SK-N-SH (cell line): Measurements from ENCODE around the gene ARHGAP1. TPM values are rescaled to one million over a fixed set of nuclear protein-coding genes. Genes with fewer than 3 reads are reported as not detected.

ENCODE experiments used
- CTCF ChIA-PET: fragments of 300-600, 350-600 bp; formaldehyde crosslinking; extraction: SDS; loops from one replicate; lab custom pipeline; 2021; lab: Yijun Ruan, JAX
- POLR2A ChIA-PET: fragments of 350-600 bp; sonication (Branson Sonifier 250); formaldehyde crosslinking; extraction: SDS; loops from one replicate; lab custom pipeline; 2020; ENCODE audit warnings: antibody characterized with exemption, inconsistent platforms; lab: Yijun Ruan, JAX
- DNase-seq: peaks from one replicate; pipeline ENCODE4 v3.0.0; 2012
- H2AFZ ChIP-seq: fragments of 200-600 bp; sonication (generic); 2 replicates; pipeline ENCODE4 v1.8.1; 2016; ENCODE audit warnings: antibody characterized with exemption, mild to moderate bottlenecking, low read depth
- H3F3A ChIP-seq: fragments of 200-600 bp; sonication (generic); replicated peaks from 2 replicates; pipeline ENCODE3; 2016; ENCODE audit warnings: antibody characterized with exemption, mild to moderate bottlenecking; ENCODE audit not compliant: insufficient read depth
- H3K27ac ChIP-seq, 2 experiments: fragments of 200-500 bp in 1 of 2; fragments of 200-600 bp in 1 of 2; sonication (Bioruptor generic) in 1 of 2; sonication (generic), shearing (Covaris generic) in 1 of 2; 2 replicates each; pipeline versions ENCODE4 v1.5.1 to v1.6.1; 2014 to 2016; ENCODE audit warnings: low read depth in 2 of 2, inconsistent platforms in 1 of 2, low read length in 1 of 2, mild to moderate bottlenecking in 1 of 2, mixed read lengths in 1 of 2
- H3K27me3 ChIP-seq: fragments of 200-600 bp; sonication (generic), shearing (Covaris generic); 2 replicates; pipeline ENCODE4 v1.6.1; 2016; ENCODE audit warnings: mixed run types; ENCODE audit not compliant: insufficient read depth
- H3K36me3 ChIP-seq, 2 experiments: fragments of 200-500 bp in 1 of 2; fragments of 200-600 bp in 1 of 2; sonication (Bioruptor generic) in 1 of 2; sonication (generic) in 1 of 2; replicated peaks in 1 of 2; 2 replicates each; pipeline versions ENCODE3 to v1.5.1; 2014 to 2016; ENCODE audit warnings: low read length in 1 of 2, mild to moderate bottlenecking in 1 of 2; ENCODE audit not compliant: insufficient read depth in 2 of 2, control insufficient read depth in 1 of 2
- H3K4me1 ChIP-seq, 2 experiments: fragments of 200-500 bp in 1 of 2; fragments of 200-600 bp in 1 of 2; sonication (Bioruptor generic) in 1 of 2; sonication (generic), shearing (Covaris generic) in 1 of 2; 2 replicates each; pipeline versions ENCODE4 v1.5.1 to v1.6.1; 2014 to 2016; ENCODE audit warnings: low read depth in 1 of 2, low read length in 1 of 2, mixed run types in 1 of 2; ENCODE audit not compliant: insufficient read depth in 2 of 2, control insufficient read depth in 1 of 2
- H3K4me2 ChIP-seq: fragments of 200-600 bp; sonication (generic), shearing (Covaris generic); 2 replicates; pipeline ENCODE4 v1.6.1; 2017; ENCODE audit warnings: mixed run types
- H3K4me3 ChIP-seq, 2 experiments: fragments of 200-500 bp in 1 of 2; fragments of 200-600 bp in 1 of 2; sonication (Bioruptor generic) in 1 of 2; sonication (generic), shearing (Covaris generic) in 1 of 2; 2 replicates each; pipeline versions ENCODE4 v1.5.1 to v1.8.1; 2014 to 2016; ENCODE audit warnings: low read depth in 2 of 2, inconsistent platforms in 1 of 2, low read length in 1 of 2, mild to moderate bottlenecking in 1 of 2, mixed read lengths in 1 of 2, moderate library complexity in 1 of 2
- H3K79me2 ChIP-seq: fragments of 200-600 bp; sonication (generic); 2 replicates; pipeline ENCODE4 v1.8.1; 2017; ENCODE audit warnings: mild to moderate bottlenecking; ENCODE audit not compliant: insufficient read depth
- H3K9ac ChIP-seq: fragments of 200-600 bp; sonication (generic); 2 replicates; pipeline ENCODE4 v1.6.1; 2017; ENCODE audit warnings: mixed run types
- H3K9me2 ChIP-seq: fragments of 200-600 bp; sonication (generic); 2 replicates; pipeline ENCODE4 v1.6.1; 2017; ENCODE audit warnings: mixed run types
- H3K9me3 ChIP-seq: fragments of 200-600 bp; sonication (generic); 2 replicates; pipeline ENCODE4 v1.6.1; 2017; ENCODE audit warnings: mixed run types, mild to moderate bottlenecking, moderate library complexity
- H4K20me1 ChIP-seq: fragments of 200-600 bp; sonication (generic); 2 replicates; pipeline ENCODE4 v1.6.1; 2017; ENCODE audit warnings: mild to moderate bottlenecking, mixed run types; ENCODE audit not compliant: insufficient read depth
- FOXM1 ChIP-seq: IDR thresholded peaks from 2 replicates; pipeline ENCODE4 v1.4.0; 2012; ENCODE audit warnings: low read depth, mild to moderate bottlenecking
- GABPA ChIP-seq: IDR thresholded peaks from 2 replicates; pipeline ENCODE4 v1.4.0; 2012; ENCODE audit warnings: low read depth, mild to moderate bottlenecking
- GATA2 ChIP-seq: sonication (generic); formaldehyde crosslinking; IDR thresholded peaks from 2 replicates; pipeline ENCODE4 v1.5.0; 2020; ENCODE audit warnings: mild to moderate bottlenecking, missing genetic modification reagents
- IRF3 ChIP-seq: fragments of 150-350 bp; IDR thresholded peaks from 2 replicates; pipeline ENCODE4 v1.6.1; 2016; ENCODE audit warnings: mild to moderate bottlenecking, low read depth, low read length
- MAX ChIP-seq: IDR thresholded peaks from 2 replicates; pipeline ENCODE4 v1.4.0; 2012; ENCODE audit warnings: low read depth
- MEF2A ChIP-seq: IDR thresholded peaks from 2 replicates; pipeline ENCODE4 v1.4.0; 2012; ENCODE audit warnings: low read depth, borderline replicate concordance
- MXI1 ChIP-seq: IDR thresholded peaks from 2 replicates; pipeline ENCODE4 v1.6.1; 2012; ENCODE audit warnings: mild to moderate bottlenecking, low read depth, low read length, improper control_type of control experiment
- POLR2AphosphoS5 ChIP-seq: IDR thresholded peaks from 2 replicates; pipeline ENCODE4 v1.6.1; 2012; ENCODE audit warnings: low read depth, low read length
- RFX5 ChIP-seq: IDR thresholded peaks from 2 replicates; pipeline ENCODE4 v1.6.1; 2012; ENCODE audit warnings: mild to moderate bottlenecking, improper control_type of control experiment, low read length
- RXRA ChIP-seq: IDR thresholded peaks from 2 replicates; pipeline ENCODE4 v1.4.0; 2012; ENCODE audit warnings: low read depth, mild to moderate bottlenecking, borderline replicate concordance
- SMC3 ChIP-seq: IDR thresholded peaks from 2 replicates; pipeline ENCODE4 v1.6.1; 2012; ENCODE audit warnings: low read depth, low read length, improper control_type of control experiment
- TAF1 ChIP-seq: IDR thresholded peaks from 2 replicates; pipeline ENCODE4 v1.6.1; 2012; ENCODE audit warnings: low read depth, mild to moderate bottlenecking, low read length, moderate library complexity, borderline replicate concordance
- WGBS: methylation state at CpG from one replicate; pipeline ENCODE4 v1.1.6; 2017; ENCODE audit warnings: low lambda C conversion rate; 5-methylcytosine and 5-hydroxymethylcytosine counted together
- polyA plus RNA-seq, 3 experiments: library from polyadenylated mRNA; depleted of rRNA; stranded (reverse); fragments of >200 nt; gene quantifications; 2 replicates each; pipeline ENCODE4 v1.2.3, GENCODE V29; 2012
- TF ChIP-seq, protein P1 (sequence below): IDR thresholded peaks from 2 replicates; pipeline ENCODE4 v1.6.1; 2012; ENCODE audit warnings: mild to moderate bottlenecking, low read depth, low read length, moderate library complexity
- TF ChIP-seq, protein P2 (sequence below): fragments of 150-350 bp; IDR thresholded peaks from 2 replicates; pipeline ENCODE4 v1.6.1; 2017; ENCODE audit warnings: antibody characterized with exemption, low read length, low read depth, borderline replicate concordance

The ARHGAP1 gene
- polyA plus RNA-seq, 1 of the 3 experiments (the other 2 are of a cell fraction): 27.1 TPM

DNA sequence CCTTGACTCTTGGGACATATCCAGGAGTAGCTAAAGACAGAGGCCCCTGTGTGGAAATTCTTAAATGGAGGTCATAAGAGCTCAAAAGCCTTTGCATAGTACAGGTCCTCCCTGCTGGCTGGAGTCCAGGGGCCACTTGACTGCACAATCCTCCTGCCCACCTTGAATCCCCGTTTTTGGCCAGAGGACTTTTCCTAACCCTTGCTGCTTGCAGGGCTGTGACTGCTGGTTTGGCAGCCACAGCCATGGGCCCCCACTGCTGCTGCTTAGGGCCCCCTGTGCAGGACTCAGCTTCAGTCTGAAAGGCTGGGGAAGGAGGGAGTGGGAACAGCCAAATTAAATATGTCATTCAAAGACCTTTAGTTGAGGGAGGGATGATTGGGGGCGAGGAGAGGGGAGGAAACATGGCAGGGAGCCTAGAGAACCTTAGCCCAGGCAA lies 33.4 kb downstream of the ARHGAP1 start:
- WGBS: 94% methylated on average over 2 of the region's 2 CpGs
- Histone ChIP-seq H3K9ac (no peak overlapping the region), H3K9me3 (no peaks in the 10 kb centered on the region), H3K9me2 (no peaks in the 10 kb centered on the region), H3K4me3 (no peak overlapping the region), H4K20me1 (no peaks in the 10 kb centered on the region), H3F3A (peaks cover 3% of the 10 kb centered on the region), H3K4me1 (no peaks in the 10 kb centered on the region), H3K27me3 (no peaks in the 10 kb centered on the region), H3K79me2 (no peaks in the 10 kb centered on the region), H3K27ac (no peak overlapping the region), H3K4me2 (no peak overlapping the region), H2AFZ (no peak overlapping the region), H3K36me3 (peaks cover 38 to 76% of the 10 kb centered on the region in 2 experiments)
- POLR2A ChIA-PET: no interaction called here
- DNase-seq: no peak
- TF ChIP-seq GATA2 (CRISPR knock-in tag) (no peak), IRF3 (no peak), MXI1 (no peak), RFX5 (no peak), TAF1 (no peak), RXRA (no peak), MAX (no peak), POLR2AphosphoS5 (no peak), SMC3 (no peak), MEF2A (no peak), GABPA (no peak), FOXM1 (no peak)
- TF ChIP-seq, protein P1, sequence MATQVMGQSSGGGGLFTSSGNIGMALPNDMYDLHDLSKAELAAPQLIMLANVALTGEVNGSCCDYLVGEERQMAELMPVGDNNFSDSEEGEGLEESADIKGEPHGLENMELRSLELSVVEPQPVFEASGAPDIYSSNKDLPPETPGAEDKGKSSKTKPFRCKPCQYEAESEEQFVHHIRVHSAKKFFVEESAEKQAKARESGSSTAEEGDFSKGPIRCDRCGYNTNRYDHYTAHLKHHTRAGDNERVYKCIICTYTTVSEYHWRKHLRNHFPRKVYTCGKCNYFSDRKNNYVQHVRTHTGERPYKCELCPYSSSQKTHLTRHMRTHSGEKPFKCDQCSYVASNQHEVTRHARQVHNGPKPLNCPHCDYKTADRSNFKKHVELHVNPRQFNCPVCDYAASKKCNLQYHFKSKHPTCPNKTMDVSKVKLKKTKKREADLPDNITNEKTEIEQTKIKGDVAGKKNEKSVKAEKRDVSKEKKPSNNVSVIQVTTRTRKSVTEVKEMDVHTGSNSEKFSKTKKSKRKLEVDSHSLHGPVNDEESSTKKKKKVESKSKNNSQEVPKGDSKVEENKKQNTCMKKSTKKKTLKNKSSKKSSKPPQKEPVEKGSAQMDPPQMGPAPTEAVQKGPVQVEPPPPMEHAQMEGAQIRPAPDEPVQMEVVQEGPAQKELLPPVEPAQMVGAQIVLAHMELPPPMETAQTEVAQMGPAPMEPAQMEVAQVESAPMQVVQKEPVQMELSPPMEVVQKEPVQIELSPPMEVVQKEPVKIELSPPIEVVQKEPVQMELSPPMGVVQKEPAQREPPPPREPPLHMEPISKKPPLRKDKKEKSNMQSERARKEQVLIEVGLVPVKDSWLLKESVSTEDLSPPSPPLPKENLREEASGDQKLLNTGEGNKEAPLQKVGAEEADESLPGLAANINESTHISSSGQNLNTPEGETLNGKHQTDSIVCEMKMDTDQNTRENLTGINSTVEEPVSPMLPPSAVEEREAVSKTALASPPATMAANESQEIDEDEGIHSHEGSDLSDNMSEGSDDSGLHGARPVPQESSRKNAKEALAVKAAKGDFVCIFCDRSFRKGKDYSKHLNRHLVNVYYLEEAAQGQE: no peak
- TF ChIP-seq, protein P2, sequence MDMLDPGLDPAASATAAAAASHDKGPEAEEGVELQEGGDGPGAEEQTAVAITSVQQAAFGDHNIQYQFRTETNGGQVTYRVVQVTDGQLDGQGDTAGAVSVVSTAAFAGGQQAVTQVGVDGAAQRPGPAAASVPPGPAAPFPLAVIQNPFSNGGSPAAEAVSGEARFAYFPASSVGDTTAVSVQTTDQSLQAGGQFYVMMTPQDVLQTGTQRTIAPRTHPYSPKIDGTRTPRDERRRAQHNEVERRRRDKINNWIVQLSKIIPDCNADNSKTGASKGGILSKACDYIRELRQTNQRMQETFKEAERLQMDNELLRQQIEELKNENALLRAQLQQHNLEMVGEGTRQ: no peak
- CTCF ChIA-PET: no interaction called here
